Raji (cell line): ENCODE measurements around the gene IL4I1.

Source experiments
- POLR2A ChIP-seq: IDR thresholded peaks from 2 replicates; pipeline ENCODE4 v1.6.1; 2011; ENCODE audit warnings: low read depth, low read length, control low read depth; ENCODE audit not compliant: insufficient read depth

The IL4I1 gene

DNA sequence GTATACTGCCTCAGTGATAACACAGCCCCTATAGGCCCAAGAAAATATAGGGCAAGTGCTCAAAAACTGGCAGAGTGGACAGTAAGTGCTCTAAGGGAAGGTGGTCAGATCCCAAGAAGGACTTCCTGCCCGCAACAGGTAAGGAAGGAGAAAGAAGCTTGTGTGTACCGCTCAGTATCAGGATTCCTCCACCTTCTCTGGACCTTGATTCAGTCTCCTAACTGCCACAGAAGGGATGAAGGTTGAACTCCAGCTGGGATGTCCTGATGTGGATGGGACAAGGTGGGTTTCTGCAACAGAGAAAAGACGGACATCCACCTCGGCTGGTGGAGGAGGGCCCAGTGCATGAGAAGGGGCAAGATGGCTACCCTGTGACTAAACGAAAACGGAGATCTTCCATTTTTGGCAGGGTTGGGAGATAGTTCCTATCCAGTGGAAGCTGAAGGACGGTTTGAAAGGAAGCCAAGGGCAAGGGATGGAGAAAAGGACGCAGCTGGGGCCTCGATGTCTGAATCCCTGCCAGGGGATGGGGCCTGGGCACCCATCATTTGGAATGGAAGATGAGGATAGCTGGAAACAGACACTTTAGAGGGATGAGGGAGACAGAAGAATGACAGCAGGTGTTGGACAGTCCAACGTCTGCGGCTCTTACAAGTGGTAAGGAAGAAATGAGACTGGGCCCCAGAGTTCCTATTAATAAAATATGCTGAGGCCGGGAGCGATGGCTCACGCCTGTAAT is 31.0 kb upstream of the IL4I1 start:
- no peak for TF ChIP-seq POLR2A

DNA sequence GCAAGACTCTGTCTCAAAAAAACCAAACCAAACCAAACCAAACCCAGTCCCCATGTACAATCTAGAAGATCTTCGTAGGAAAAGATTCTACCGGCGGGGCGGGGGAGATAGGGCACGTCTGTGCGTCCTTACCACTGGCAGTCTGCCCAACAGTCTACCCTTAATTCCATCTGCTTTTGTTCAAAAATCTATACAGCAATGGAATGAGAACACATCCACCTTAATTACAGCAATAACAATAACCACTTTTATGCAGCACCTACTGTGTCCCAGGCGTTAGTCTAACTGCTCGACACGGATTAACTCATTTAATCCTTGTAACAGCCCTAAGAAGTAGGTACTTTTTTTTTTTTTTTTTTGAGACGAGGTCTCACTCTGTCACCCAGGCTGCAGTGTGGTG is 29.8 kb upstream of the IL4I1 start:
- TF ChIP-seq POLR2A = no peak

DNA sequence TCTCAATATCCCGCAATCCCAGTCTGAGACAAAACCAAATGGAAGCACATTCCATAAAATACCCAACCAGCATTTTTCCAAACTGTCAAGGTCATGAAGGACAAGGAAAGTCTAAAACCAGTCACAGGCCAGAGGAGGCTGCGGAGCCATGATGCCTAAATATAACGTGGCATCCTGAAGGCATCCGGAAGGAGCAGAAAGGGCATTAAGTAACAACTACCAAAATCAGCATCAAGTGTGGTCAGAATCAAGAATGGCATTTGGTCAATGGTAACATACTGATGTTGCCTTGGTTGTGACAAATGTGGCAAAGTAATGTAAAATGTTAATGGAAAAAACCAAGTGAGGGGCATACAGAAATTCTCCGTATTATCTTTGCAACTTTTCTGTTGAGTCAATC is 28.8 kb upstream of the IL4I1 start:
- TF ChIP-seq POLR2A = no peak

DNA sequence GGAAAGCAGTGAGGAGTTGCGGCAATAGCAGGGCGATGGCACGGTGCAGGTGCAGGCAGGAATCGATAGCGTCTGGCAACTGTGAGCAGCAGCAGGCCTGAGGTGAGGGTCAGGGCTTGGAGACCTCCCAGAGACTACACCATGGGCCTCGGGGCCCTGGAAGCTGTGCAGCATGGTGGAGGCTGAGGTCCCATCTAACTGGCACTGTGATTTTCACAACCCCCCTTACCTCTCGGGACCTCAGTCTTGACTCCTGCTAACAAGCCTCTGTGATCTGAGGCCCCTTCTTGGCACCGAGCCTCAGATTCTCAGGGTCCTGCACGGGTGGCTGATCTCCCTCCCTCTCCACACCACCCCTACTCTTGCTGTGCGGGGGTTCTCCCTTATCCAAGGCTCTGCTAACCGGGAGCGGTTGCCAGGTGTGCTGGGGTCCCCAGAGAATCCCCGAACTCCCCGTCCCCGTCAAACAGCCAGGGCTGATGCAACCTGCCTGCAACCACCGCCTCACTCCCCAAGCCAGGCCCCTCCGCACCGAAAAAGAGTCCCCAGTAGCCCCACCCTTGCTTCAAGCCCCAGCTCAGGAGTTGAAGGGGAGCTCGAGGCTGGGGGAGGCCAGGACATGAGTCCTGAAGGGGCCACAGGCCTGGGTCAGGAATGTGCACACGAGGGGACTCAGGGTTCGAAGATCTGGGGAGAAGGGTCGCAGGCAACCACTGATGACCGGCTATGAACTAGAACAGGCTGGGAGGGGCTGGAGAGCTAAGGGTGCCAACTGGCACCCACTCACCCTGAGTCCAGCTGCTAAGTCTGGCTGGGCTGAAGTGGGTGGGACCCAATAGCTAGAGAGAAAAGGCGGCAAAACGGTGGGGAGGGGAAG is 27.6 kb upstream of the IL4I1 start:
- TF ChIP-seq POLR2A = no peak

DNA sequence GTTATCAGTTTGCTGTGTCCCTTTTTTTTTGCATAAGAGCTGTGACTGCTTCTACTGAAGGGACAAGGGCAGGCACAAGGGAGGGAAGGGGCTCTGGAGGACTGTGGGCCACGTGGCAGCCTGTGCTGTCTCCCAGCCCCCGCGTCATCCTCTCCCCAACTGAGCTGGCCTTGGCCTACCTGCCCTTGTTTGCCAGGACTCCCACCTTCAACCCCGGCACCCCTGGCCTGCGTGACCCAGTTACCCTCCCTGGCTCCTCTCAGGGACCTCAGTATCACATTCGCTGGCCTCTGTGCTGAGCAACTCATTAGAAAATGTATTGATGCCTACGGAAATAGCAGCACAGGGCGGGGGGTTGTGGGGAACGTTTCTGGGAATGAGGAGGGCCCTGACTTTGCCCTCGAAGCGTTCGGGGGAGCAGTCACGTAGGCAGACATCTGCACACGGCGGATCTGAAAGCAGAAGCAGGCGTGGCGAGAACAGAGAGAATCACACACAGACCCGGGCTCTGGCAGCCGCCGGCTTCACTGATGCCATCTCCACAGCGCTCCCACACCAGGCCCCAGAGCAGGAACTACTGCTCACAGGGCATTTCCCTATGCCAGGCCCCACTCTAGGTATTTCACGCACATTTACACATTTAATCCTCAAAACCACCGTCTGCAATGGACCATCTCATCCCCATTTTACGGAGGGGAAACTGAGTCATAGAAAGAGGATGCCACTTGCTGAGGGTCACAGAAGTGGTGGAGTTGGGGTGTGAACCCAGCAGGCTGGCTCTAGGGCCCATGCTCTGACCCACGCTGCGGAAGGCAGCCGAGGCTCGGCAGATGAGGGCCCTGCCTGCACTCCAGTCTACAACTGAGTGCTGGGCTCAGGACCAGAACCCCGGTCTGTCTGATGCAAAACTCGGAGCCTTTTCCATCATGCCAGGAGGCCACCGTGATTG is 26.6 kb upstream of the IL4I1 start:
- TF ChIP-seq POLR2A = no peak

DNA sequence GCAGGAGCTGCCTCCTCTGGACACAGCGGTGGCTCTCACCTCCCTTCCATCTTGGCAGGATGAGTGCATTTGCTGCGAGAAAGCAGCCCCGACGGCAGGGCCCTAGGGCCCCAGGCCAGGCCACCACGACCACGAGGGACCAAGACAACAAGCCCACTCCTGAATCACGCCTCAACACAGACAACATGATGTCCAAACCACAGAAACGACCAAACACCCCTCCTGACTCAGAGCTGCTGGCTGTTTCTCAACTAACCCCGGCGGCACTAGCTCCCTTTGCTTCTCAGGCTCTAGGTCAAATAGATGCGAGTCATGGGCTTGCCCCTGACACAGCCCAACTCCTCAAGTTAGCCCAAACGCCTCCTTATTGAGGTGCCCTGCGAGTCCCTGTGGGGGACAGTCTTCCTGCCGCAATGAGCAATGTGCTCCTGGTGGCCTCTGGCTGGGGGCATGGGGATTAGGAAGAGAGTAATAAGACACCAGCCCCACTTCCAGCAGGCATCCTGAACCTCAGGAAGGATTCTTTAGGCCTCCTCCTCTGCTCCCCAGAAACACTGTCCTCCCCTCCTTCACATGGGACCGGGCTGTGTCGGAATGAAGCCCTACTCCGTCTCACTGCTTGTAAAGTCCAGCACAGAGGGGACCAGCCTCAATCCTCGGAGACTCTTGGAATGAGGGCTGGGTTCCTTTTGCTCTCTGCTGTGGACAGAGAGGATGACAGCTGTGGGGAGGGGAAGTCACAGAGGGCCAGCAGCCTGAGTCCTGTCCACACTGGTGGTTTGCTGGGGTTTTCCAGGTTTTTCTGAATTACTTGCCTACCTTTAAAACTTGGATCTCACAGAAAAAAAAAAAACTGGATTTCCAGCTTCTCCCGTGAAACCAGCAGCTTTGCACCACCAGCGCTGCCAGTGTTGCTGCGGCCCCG is 25.4 kb upstream of the IL4I1 start:
- TF ChIP-seq POLR2A = no peak

DNA sequence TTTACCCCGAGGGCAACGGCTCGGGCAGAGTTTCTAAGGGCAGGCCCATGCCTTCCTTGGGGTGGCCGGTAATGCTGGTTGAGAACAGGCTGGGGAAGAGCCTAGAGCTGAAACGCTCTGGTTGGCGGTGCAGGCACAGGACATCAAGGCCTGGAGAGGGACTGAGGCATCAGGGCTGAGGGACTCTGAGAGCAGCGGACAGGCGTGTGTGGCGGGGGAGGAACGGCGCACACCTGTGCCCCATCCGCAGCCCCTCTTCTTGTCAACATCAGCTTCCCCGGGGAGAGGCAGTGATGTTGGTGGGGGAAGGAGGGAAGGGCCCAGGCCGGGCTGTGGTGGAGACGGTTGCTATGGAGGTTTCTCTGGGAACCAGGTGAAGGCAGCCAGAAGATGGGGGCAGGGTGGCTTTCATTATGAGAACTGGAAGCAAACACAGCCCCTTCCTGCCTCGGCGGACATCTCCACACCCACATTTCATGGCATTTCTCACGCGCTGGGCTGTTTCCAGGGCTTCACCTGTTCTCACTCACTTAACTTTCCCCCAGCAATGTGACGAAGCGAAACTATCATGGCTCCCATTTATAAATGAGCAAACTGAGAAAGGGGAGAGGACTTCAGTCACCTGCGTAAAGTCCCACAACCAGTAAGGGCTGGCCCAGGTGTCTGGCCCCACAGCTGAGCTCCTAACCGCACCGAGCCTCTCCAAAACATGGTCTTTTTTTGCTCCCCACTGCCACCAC is 24.1 kb upstream of the IL4I1 start:
- TF ChIP-seq POLR2A = no peak

DNA sequence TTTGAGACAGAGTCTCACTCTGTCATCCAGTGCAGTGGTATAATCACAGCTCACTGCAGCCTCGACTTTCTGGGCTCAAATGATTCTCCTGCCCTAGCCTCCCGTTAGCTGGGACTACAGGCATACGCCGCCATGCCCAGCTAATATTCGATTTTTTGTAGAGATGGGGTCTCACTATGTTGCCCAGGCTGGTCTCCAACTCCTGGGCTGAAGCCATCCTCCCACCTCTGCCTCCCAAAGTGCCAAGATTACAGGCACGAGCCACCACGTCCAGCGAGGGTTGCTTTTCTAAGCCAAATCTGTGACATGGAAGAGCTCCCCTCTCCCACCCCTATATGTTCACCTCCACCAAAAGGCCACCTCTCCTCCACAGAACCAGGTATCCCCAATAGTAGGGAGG is 21.4 kb upstream of the IL4I1 start:
- TF ChIP-seq POLR2A = no peak

DNA sequence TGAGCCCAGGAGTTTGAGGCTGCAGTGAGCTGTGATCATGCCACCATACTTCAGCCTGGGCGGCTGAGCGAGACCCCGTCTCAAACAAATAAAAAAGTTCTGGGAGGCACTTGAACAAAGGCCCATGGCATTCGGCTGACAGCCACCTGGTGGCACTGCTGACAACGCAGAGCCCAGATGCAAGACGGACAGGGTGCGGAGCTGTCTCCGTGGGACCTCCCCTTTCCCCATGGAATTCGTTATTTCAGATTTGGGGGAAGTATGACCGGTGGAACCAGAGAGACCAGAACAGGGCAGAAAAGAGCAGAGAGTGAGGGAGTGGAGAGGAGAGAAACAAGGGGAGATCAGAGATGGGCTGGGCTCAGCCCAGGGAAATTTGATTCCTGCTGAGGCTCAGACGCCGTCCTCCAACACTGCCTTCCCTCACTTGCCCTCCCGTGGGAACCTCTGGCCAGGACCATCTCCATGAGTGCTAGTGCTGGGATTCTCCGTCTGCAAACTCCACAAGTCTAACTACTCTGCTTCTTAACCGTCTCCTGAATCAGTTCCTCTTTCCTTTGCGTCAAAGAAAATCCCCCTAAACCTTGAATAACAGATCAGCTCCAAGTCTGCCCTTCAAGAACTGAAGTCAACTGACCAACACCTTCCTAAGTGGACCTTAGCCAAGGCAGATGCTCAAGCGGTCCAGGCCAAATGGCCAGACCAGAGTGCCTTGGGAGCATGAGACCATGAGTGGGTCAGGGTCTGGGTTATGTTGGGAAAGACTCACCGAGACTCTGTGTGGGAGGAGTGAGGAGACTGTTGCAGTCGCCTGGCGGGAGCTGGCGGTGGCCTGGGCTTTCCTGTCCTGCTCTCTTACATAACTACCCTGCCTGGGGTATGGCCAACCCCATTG is 20.4 kb upstream of the IL4I1 start:
- TF ChIP-seq POLR2A = no peak

DNA sequence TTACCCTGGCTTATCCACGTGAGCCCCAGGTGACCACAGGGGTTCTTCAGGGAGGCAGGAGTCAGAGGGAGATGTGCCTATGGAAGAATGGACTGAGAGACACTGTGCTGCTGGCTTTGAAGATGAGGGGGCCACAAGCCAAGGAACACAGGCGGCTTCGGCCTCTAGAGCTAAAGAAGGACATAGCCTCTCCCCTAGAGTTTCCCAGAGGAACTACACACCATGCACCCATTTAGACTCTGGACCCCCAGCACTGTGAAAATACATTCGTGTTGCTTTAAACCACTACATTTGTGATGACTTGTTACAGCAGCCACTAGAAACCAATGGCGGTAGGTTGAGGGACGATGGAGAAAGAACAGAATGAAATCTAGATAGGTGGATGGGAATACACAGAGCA is 18.6 kb upstream of the IL4I1 start:
- no peak for TF ChIP-seq POLR2A

DNA sequence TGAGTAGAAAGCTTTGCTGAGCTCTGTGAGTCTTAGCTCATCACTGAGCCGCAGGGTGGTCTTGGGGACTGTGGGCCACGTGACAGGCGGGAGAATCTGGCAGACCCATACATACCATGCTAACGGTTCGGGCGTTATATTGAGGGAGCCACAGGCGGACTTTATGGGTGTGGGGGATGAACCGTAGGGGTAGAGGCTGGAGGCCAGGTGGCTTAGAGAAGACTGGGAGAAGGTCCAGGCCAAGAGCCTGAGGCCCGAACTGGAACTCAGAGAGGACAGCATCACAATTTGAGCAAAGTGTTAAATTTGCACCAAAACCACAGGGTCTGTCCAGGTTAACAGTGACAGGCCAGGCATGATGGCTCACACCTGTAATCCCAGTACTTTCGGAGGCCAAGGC is 17.0 kb upstream of the IL4I1 start:
- TF ChIP-seq POLR2A = no peak

DNA sequence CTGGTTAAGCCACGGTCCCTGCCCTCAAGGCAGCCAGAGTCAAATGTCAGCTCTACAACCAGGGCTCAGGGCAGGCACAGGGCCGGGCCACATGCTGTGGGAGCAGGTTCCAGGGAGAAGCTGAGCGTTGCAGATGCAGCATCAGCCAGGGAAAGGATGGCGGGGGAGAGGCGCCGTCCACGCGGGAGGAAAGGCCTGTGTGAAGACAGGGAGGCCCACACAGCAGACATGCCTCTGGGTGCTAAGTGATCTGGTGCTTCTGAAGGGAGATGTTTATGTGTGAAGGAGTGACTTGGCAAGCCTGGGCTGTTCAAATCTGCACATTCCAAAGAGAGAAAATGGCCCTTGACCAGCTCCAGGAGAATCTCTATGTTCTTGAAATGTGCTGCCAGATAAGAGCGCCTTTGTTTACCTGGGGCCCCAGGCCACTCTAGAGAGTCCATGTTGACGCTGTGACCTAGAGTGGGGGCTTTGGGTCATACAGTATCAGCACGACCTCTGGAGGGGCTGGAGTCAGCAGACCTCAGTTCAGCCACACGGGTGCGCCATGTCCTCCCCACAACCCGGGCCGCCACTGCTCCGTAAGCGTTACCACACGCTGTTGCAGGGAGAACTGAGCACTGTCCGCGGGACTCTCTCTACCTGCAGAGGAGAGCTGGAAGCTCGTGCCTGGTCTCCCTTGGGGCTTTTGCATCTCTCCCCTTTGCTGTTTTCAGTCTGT is 16.4 kb upstream of the IL4I1 start:
- TF ChIP-seq POLR2A = no peak
